RWPE1 (cell line): Measurements from ENCODE around the gene LYSMD2.

Source experiments
- CTCF ChIA-PET: fragments of 350-600 bp; sonication (Branson Sonifier 250); formaldehyde crosslinking; extraction: SDS; loops from one replicate; lab custom pipeline; 2021; lab: Yijun Ruan, JAX
- POLR2A ChIA-PET: fragments of 400-600 bp; formaldehyde crosslinking; extraction: SDS; loops from one replicate; lab custom pipeline; 2020; ENCODE audit warnings: antibody characterized with exemption; ENCODE audit not compliant: low non-redundant PET; lab: Yijun Ruan, JAX
- DNase-seq: peaks from one replicate; pipeline ENCODE4 v3.0.0; 2012; ENCODE audit warnings: low spot score
- H3K27ac ChIP-seq: fragments of 450-650 bp; 2 replicates; pipeline ENCODE4 v1.5.1; 2017
- TF ChIP-seq, protein P1 (sequence below): fragments of 450-650 bp; conservative IDR thresholded peaks from 2 replicates; pipeline ENCODE4 v1.5.1; 2017; ENCODE audit warnings: low read depth, mild to moderate bottlenecking

LYSMD2 gene

DNA sequence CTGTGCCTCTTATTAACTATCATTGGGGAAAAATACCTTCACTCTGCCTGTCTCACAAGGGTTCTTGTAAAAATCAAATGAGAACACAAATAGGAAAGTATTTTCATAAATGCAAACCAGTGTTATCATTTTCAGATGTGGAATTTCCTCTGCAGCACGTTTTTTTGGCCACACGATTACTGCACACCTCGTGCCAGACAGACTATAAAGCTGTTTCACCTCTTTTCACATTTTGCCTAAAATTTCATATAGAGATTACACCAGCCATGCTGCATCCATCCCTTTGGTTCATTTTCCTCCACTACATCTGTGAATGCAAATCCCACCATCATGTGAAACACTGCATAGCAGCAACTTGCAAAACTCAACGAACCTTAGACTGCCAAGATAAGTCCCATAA is 12.7 kb upstream of the LYSMD2 start:
- ChIA-PET CTCF (no interaction called here), POLR2A (no interaction called here)
- no peak for DNase-seq
- TF ChIP-seq, protein P1, sequence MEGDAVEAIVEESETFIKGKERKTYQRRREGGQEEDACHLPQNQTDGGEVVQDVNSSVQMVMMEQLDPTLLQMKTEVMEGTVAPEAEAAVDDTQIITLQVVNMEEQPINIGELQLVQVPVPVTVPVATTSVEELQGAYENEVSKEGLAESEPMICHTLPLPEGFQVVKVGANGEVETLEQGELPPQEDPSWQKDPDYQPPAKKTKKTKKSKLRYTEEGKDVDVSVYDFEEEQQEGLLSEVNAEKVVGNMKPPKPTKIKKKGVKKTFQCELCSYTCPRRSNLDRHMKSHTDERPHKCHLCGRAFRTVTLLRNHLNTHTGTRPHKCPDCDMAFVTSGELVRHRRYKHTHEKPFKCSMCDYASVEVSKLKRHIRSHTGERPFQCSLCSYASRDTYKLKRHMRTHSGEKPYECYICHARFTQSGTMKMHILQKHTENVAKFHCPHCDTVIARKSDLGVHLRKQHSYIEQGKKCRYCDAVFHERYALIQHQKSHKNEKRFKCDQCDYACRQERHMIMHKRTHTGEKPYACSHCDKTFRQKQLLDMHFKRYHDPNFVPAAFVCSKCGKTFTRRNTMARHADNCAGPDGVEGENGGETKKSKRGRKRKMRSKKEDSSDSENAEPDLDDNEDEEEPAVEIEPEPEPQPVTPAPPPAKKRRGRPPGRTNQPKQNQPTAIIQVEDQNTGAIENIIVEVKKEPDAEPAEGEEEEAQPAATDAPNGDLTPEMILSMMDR: no peak
- H3K27ac ChIP-seq: no peak overlapping the region

DNA sequence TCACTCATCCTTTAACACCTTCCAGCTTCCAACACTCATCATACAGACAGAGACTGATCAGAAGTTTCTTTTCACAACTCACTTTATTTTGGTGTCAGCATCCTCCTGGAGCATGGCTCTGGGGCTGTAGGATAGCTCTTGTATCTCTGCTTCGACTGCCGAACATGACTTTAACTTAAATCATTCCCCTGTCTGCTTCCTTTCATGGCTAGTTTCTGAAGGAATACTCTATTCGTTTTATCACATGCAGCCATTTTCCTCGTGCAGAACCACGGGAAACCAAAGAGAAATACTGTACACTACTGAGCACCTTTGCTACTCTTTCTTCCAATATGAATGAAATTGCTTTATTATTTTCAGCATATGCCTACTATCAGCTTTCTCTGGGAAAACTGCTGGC is 11.9 kb upstream of the LYSMD2 start:
- H3K27ac ChIP-seq: no peak overlapping the region
- DNase-seq: no peak
- ChIA-PET CTCF (interaction anchor here (0.6 to 0.9 kb wide), 2 partner anchors 29 to 253 kb away, joined by 3 read pairs; no protein-coding TSS in a partner anchor), POLR2A (no interaction called here)
- TF ChIP-seq, protein P1: no peak

- no peak overlapping the region for H3K27ac ChIP-seq
- ChIA-PET CTCF (interaction anchor here (0.6 to 1.1 kb wide), 2 partner anchors 89 to 113 kb away, joined by 3 read pairs; no protein-coding TSS in a partner anchor), POLR2A (no interaction called here)
- DNase-seq: peak; percentile 69
- TF ChIP-seq, protein P1: no peak
These were observed 1.7 kb upstream of the LYSMD2 start for GRCh38 chr15:51739061-51739712.

DNA sequence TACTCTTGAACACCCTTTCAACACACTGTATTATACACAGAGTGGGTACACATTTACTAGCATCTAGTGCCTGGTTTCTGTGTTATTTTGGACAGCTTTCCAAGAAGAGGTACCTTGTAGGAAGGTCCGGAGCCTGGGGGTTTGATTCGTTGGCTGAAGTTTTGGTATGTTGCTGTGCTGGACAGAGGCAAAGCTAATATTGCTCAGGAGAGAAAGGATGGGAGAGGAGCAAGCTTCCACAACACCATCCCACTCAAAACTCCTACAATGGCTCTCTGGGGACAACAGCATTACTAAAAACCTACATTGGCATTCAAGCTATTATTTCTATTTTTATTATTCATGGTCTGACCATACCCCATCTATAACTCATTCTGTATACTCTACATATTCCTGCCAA is 1.1 kb upstream of the LYSMD2 start:
- no peak for DNase-seq
- ChIA-PET POLR2A (no interaction called here), CTCF (interaction anchor here (0.6 to 1.1 kb wide), 2 partner anchors 38 to 114 kb away, joined by 3 to 13 read pairs; no protein-coding TSS in a partner anchor)
- TF ChIP-seq, protein P1: no peak
- no peak overlapping the region for H3K27ac ChIP-seq

GRCh38 chr15:51736751-51737521 is 519 bp downstream of the LYSMD2 start:
- TF ChIP-seq, protein P1: no peak
- POLR2A ChIA-PET: no interaction called here

DNA sequence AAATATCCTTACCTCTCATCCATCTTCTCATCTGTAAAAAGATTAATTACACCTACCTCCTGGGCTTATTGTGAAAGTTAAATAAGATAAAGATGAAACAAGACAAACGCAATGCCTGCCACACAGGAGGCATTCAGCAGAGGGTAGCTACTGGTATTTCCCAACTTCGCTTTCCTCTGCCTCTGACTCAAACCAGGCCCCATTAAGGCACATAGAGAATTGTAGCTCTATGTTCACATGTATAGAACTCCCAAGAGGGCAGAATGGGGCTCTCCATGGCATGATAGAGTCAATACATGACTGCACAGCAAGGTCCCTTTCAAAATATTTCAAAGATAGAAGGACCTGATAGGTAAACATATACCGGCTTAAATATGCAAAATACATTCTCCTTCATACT is 1.4 kb downstream of the LYSMD2 start:
- CTCF ChIA-PET: interaction anchor here (0.6 to 0.8 kb wide), 2 partner anchors 41 to 100 kb away, joined by 4 to 6 read pairs; no protein-coding TSS in a partner anchor

More at GRCh38 chr15:51736751-51737521, 519 bp downstream of the LYSMD2 start:
- H3K27ac ChIP-seq: peak overlapping the region; percentile 63
- CTCF ChIA-PET: interaction anchor here (0.6 to 1.1 kb wide), 4 partner anchors 34 to 99 kb away, joined by 3 to 13 read pairs (median 5); no protein-coding TSS in a partner anchor
- DNase-seq: peak; percentile 35

More for the DNA sequence above, 1.4 kb downstream of the LYSMD2 start:
- POLR2A ChIA-PET: no interaction called here
- H3K27ac ChIP-seq: no peak overlapping the region
- TF ChIP-seq, protein P1: no peak
- no peak for DNase-seq
